HepG2 (cell line): Measurements from ENCODE around the gene SKI. TPM values are rescaled to one million over a fixed set of nuclear protein-coding genes. Genes with fewer than 3 reads are reported as not detected.

ENCODE experiments used
- ATF7-NPFF ChIP-seq: sonication (generic); formaldehyde crosslinking; IDR thresholded peaks from 2 replicates; pipeline ENCODE4 v1.8.1; 2023; ENCODE audit warnings: mild to moderate bottlenecking, low read depth, missing genetic modification reagents, moderate library complexity
- EHMT2 ChIP-seq: fragments of 200-600 bp; sonication (generic); IDR thresholded peaks from 2 replicates; pipeline ENCODE4 v1.7.0; 2017; ENCODE audit warnings: antibody characterized with exemption, low read depth, low read length, borderline replicate concordance
- ESRRA ChIP-seq: sonication (generic); formaldehyde crosslinking; IDR thresholded peaks from 2 replicates; pipeline ENCODE4 v1.5.1; 2020; ENCODE audit warnings: mild to moderate bottlenecking, low read depth, missing genetic modification reagents
- GLMP ChIP-seq: sonication (generic); formaldehyde crosslinking; IDR thresholded peaks from 2 replicates; pipeline ENCODE4 v1.9.0; 2021; ENCODE audit warnings: missing genetic modification reagents, mild to moderate bottlenecking, borderline replicate concordance
- GPN1 ChIP-seq: sonication (generic); formaldehyde crosslinking; IDR thresholded peaks from 2 replicates; pipeline ENCODE4 v1.5.1; 2020; ENCODE audit warnings: missing genetic modification reagents, borderline replicate concordance
- HMGA1 ChIP-seq: sonication (generic); formaldehyde crosslinking; conservative IDR thresholded peaks from 2 replicates; pipeline ENCODE4 v1.4.0; 2020; ENCODE audit warnings: missing genetic modification reagents
- IRF2 ChIP-seq: IDR thresholded peaks from 2 replicates; pipeline ENCODE4 v1.6.1; 2018; ENCODE audit warnings: missing genetic modification reagents, missing compliant biosample characterization
- KLF12 ChIP-seq: sonication (generic); formaldehyde crosslinking; IDR thresholded peaks from 2 replicates; pipeline ENCODE4 v1.4.0; 2020; ENCODE audit warnings: missing genetic modification reagents, borderline replicate concordance
- LBX2 ChIP-seq: sonication (generic); formaldehyde crosslinking; IDR thresholded peaks from 2 replicates; pipeline ENCODE4 v1.5.0; 2020; ENCODE audit warnings: missing genetic modification reagents, mild to moderate bottlenecking, borderline replicate concordance
- MIER3 ChIP-seq: IDR thresholded peaks from 2 replicates; pipeline ENCODE4 v1.6.1; 2016; ENCODE audit warnings: missing compliant biosample characterization, borderline replicate concordance
- PHF20 ChIP-seq: sonication (generic); formaldehyde crosslinking; IDR thresholded peaks from 2 replicates; pipeline ENCODE4 v1.5.0; 2020; ENCODE audit warnings: mild to moderate bottlenecking, missing genetic modification reagents
- RAD21 ChIP-seq: fragments of 450-650 bp; formaldehyde crosslinking; IDR thresholded peaks from 2 replicates; pipeline ENCODE4 v1.5.0; 2020; ENCODE audit warnings: mild to moderate bottlenecking
- SAFB2 ChIP-seq: sonication (generic); formaldehyde crosslinking; IDR thresholded peaks from 2 replicates; pipeline ENCODE4 v1.5.1; 2020; ENCODE audit warnings: missing genetic modification reagents, low read depth, mild to moderate bottlenecking, borderline replicate concordance
- SKIL ChIP-seq: sonication (generic); formaldehyde crosslinking; IDR thresholded peaks from 2 replicates; pipeline ENCODE4 v1.8.0; 2022; ENCODE audit warnings: missing genetic modification reagents, mild to moderate bottlenecking, moderate library complexity, borderline replicate concordance
- SNAPC2 ChIP-seq: sonication (generic); formaldehyde crosslinking; IDR thresholded peaks from 2 replicates; pipeline ENCODE4 v1.8.1; 2022; ENCODE audit warnings: mild to moderate bottlenecking, missing genetic modification reagents
- SRY ChIP-seq: sonication (generic); formaldehyde crosslinking; IDR thresholded peaks from 2 replicates; pipeline ENCODE4 v1.8.0; 2022; ENCODE audit warnings: mild to moderate bottlenecking, missing genetic modification reagents
- STAT6 ChIP-seq: sonication (generic); formaldehyde crosslinking; IDR thresholded peaks from 2 replicates; pipeline ENCODE4 v1.4.0; 2020; ENCODE audit warnings: missing genetic modification reagents, mild to moderate bottlenecking, borderline replicate concordance
- TMF1 ChIP-seq: sonication (generic); formaldehyde crosslinking; IDR thresholded peaks from 2 replicates; pipeline ENCODE4 v1.8.1; 2022; ENCODE audit warnings: low read depth, missing genetic modification reagents
- ZNF101 ChIP-seq: sonication (generic); formaldehyde crosslinking; IDR thresholded peaks from 2 replicates; pipeline ENCODE4 v1.4.0; 2020; ENCODE audit warnings: mild to moderate bottlenecking, low read depth, missing genetic modification reagents, borderline replicate concordance
- ZNF121 ChIP-seq: sonication (generic); formaldehyde crosslinking; IDR thresholded peaks from 2 replicates; pipeline ENCODE4 v1.5.0; 2020; ENCODE audit warnings: mild to moderate bottlenecking, missing genetic modification reagents
- ZNF230 ChIP-seq: sonication (generic); formaldehyde crosslinking; IDR thresholded peaks from 2 replicates; pipeline ENCODE4 v1.4.0; 2020; ENCODE audit warnings: mild to moderate bottlenecking, missing genetic modification reagents
- ZNF333 ChIP-seq: sonication (generic); formaldehyde crosslinking; IDR thresholded peaks from 2 replicates; pipeline ENCODE4 v1.4.0; 2020; ENCODE audit warnings: mild to moderate bottlenecking, missing genetic modification reagents, borderline replicate concordance
- ZNF546 ChIP-seq: sonication (generic); formaldehyde crosslinking; conservative IDR thresholded peaks from 2 replicates; pipeline ENCODE4 v1.8.1; 2023; ENCODE audit warnings: mild to moderate bottlenecking, missing genetic modification reagents
- ZNF619 ChIP-seq: sonication (generic); formaldehyde crosslinking; IDR thresholded peaks from 2 replicates; pipeline ENCODE4 v1.4.0; 2020; ENCODE audit warnings: mild to moderate bottlenecking, missing genetic modification reagents
- polyA plus RNA-seq, 8 experiments: library from polyadenylated mRNA; depleted of rRNA in 3 of 8; stranded (reverse) in 7 of 8; unstranded in 1 of 8; fragments of >200 nt; fragmentation: Illumina TruSeq in 4 of 8; extraction: Trizol in 4 of 8; gene quantifications; 2 replicates each; pipeline versions ENCODE4 v1.2.1 to v1.2.3, GENCODE V29; 2011 to 2016; ENCODE audit warnings: low read depth in 4 of 8, missing spikeins in 1 of 8, mixed read lengths in 1 of 8; ENCODE audit not compliant: insufficient read depth in 1 of 8
- total RNA-seq, 5 experiments: library from RNA; depleted of rRNA; stranded (reverse); fragments of >200 nt; fragmentation: Illumina TruSeq; extraction: Trizol; gene quantifications; 2 replicates each; pipeline ENCODE4 v1.2.3, GENCODE V29; 2016; ENCODE audit warnings: low read depth in 1 of 5

The SKI gene
- total and polyA plus RNA-seq, 2 of the 13 experiments (the other 11 are each of a cell fraction or from before 2014, with no cell fraction given), result 4.7 to 6.9 TPM

GRCh38 chr1:2315674-2316450, 87.7 kb downstream of the SKI start (continued):
- no peak for TF ChIP-seq SKIL (CRISPR knock-in tag)
- TF ChIP-seq GLMP (CRISPR knock-in tag), result no peak
- TF ChIP-seq ZNF546 (CRISPR knock-in tag), result no peak
- TF ChIP-seq PHF20 (CRISPR knock-in tag), result no peak
- TF ChIP-seq SNAPC2, result no peak
- TF ChIP-seq ATF7-NPFF (CRISPR knock-in tag), result 0 out of 2 replicates have a peak, but pooled peaks have one; percentile 47
- no peak for TF ChIP-seq ZNF101 (CRISPR knock-in tag)
- TF ChIP-seq EHMT2, result no peak
- no peak; the same call in 1 of the 2 replicates for TF ChIP-seq ESRRA
- no peak for TF ChIP-seq ZNF333
- no peak for TF ChIP-seq IRF2 (CRISPR knock-in tag)
- no peak for TF ChIP-seq SAFB2 (CRISPR knock-in tag)
- TF ChIP-seq ZNF230 (CRISPR knock-in tag), result no peak
- TF ChIP-seq ZNF619 (CRISPR knock-in tag), result no peak
- no peak for TF ChIP-seq HMGA1 (CRISPR knock-in tag)
- no peak for TF ChIP-seq MIER3 (CRISPR knock-in tag)
- 0 out of 2 replicates have a peak, but pooled peaks have one; percentile 31 for TF ChIP-seq SRY
- TF ChIP-seq TMF1 (CRISPR knock-in tag), result no peak
- no peak for TF ChIP-seq GPN1 (CRISPR knock-in tag)
- no peak for TF ChIP-seq KLF12 (CRISPR knock-in tag)
- no peak for TF ChIP-seq RAD21
- TF ChIP-seq LBX2 (CRISPR knock-in tag), result no peak
- TF ChIP-seq ZNF121 (CRISPR knock-in tag), result no peak
- TF ChIP-seq STAT6 (CRISPR knock-in tag), result no peak
